Endothelial cell of umbilical vein (primary cell): ENCODE measurements around the gene SEC14L1.

Source experiments
- FOS ChIP-seq: IDR thresholded peaks from 2 replicates; pipeline ENCODE4 v1.6.1; 2011; ENCODE audit warnings: mild to moderate bottlenecking, low read length, moderate library complexity, borderline replicate concordance; ENCODE audit not compliant: insufficient read depth
- MYC ChIP-seq: IDR thresholded peaks from one replicate; pipeline ENCODE4 v1.6.1; 2011; ENCODE audit warnings: mild to moderate bottlenecking, low read depth, low read length
- TF ChIP-seq, protein P1 (sequence below), 2 donors: IDR thresholded peaks; 1 replicate in 1 of 2; 2 replicates in 1 of 2; pipeline ENCODE4 v1.5.1; 2011; ENCODE audit warnings: low read length in 2 of 2, mild to moderate bottlenecking in 2 of 2, moderate library complexity in 2 of 2, control low read depth in 1 of 2, inconsistent platforms in 1 of 2, low read depth in 1 of 2; ENCODE audit not compliant: insufficient read depth in 1 of 2; ENCODE audit errors: extremely low read depth in 1 of 2
- TF ChIP-seq, protein P2 (sequence below): IDR thresholded peaks from 2 replicates; pipeline ENCODE4 v1.6.1; 2011; ENCODE audit not compliant: insufficient read depth, insufficient read length

DNA sequence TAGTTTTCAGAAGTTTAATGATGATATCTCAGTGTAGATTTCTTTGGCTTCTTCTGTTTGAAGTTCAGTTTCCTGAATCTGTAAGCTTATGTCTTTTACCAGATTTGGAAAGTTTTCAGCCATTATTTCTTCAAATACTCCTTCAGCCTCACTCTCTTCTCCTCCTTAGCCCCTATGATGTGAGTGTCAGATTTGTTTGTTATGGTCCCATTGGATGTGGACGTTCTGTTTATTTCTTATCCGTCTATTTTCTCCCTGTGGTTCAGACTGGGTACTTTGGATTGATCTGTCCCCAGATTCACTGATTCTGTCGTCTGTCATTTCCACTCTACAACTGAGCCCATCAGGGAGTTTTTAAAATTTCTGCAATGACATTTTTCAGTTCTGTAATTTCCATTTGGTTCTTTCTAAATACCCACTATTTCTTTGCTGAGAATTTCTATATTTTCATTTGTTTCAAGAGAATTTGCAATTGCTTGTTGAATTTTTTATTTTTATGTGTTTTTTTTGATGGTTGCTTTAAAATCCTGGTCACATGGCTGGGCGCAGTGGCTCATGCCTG lies 110.9 kb downstream of the SEC14L1 start:
- TF ChIP-seq, protein P1, sequence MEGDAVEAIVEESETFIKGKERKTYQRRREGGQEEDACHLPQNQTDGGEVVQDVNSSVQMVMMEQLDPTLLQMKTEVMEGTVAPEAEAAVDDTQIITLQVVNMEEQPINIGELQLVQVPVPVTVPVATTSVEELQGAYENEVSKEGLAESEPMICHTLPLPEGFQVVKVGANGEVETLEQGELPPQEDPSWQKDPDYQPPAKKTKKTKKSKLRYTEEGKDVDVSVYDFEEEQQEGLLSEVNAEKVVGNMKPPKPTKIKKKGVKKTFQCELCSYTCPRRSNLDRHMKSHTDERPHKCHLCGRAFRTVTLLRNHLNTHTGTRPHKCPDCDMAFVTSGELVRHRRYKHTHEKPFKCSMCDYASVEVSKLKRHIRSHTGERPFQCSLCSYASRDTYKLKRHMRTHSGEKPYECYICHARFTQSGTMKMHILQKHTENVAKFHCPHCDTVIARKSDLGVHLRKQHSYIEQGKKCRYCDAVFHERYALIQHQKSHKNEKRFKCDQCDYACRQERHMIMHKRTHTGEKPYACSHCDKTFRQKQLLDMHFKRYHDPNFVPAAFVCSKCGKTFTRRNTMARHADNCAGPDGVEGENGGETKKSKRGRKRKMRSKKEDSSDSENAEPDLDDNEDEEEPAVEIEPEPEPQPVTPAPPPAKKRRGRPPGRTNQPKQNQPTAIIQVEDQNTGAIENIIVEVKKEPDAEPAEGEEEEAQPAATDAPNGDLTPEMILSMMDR (IDR thresholded peaks at IDR 0.05; ENCODE audit: extremely low read depth in 1 of 2, insufficient read depth in 1 of 2, low read depth in 1 of 2, low read length in 2 of 2), result no peak
- TF ChIP-seq, protein P2, sequence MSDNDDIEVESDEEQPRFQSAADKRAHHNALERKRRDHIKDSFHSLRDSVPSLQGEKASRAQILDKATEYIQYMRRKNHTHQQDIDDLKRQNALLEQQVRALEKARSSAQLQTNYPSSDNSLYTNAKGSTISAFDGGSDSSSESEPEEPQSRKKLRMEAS, result no peak
- TF ChIP-seq MYC (no peak), FOS (no peak)
